ENCODE data around the gene DPP6. TPM values are rescaled to one million over a fixed set of nuclear protein-coding genes. Genes with fewer than 3 reads are reported as not detected.

DPP6 gene
- total and polyA plus RNA-seq, 2 of the 8 experiments (the other 6 are each of a cell fraction or from before 2014, with no cell fraction given) = 4.7 to 6.8 TPM

DNA sequence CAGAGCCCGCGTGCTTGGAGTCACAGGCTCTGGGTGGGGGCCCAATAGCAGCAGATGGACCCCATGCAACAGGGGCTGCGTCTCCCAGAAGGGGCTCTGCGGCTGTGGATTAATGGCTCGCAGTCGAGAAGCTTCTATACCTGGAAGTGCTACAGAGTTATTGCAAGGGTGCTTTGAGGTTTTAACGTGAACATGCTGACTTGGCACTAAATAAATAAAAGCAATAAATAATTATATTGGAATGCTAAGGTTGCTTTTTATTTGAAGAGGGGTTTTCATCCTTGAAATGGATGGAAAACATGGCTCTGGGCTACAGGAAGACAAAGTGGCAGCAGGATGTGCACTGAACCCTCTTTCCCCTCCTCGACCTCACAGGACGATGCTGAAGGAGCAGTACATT is 828.3 kb downstream of the DPP6 start:
- Histone ChIP-seq H3K14ac (ENCODE audit: insufficient read length) (no peak overlapping the region), H3K23ac (ENCODE audit: insufficient read length) (no peak overlapping the region), H3K23me2 (ENCODE audit: low read depth, low read length) (peaks cover 17% of the 10 kb centered on the region; the same call in 1 of the 2 replicates), H3K4me2 (ENCODE audit: insufficient read depth in 1 of 2, low read depth in 2 of 2, low read length in 2 of 2) (no peak overlapping the region), H3K27me3 (replicated peaks in 1 of 4; ENCODE audit: control insufficient read depth in 3 of 4, extremely low read depth in 1 of 4, insufficient read depth in 3 of 4, low read length in 3 of 4) (no peaks in the 10 kb centered on the region), H3K79me1 (ENCODE audit: low read depth, low read length) (no peaks in the 10 kb centered on the region; the same call in 1 of the 2 replicates), H3K9ac (replicated peaks in 1 of 4; ENCODE audit: extremely low read depth in 1 of 4, low read depth in 3 of 4, low read length in 3 of 4) (no peak overlapping the region), H2BK15ac (ENCODE audit: low read length) (no peak overlapping the region), H2BK20ac (ENCODE audit: low read length) (no peak overlapping the region), H2BK120ac (replicated peaks; ENCODE audit: low read depth, low read length) (no peak overlapping the region), H4K20me1 (replicated peaks in 1 of 2; ENCODE audit: control insufficient read depth in 1 of 2, insufficient read depth in 2 of 2, low read length in 2 of 2) (peaks cover 0 to 11% of the 10 kb centered on the region in 2 experiments), H3K27ac (ENCODE audit: low read depth, low read length) (no peak overlapping the region), H3K4me3 (ENCODE audit: extremely low read depth in 1 of 4, insufficient read depth in 2 of 4, low read depth in 3 of 4, low read length in 4 of 4) (no peak overlapping the region), H3K56ac (replicated peaks; ENCODE audit: insufficient read length, low read depth, low read length) (no peak overlapping the region), H3K79me2 (ENCODE audit: control insufficient read depth in 1 of 2, insufficient read depth in 2 of 2, low read length in 2 of 2) (no peaks in the 10 kb centered on the region; a peak in 1 of 4 replicates), H2AK5ac (ENCODE audit: low read depth, low read length) (no peak overlapping the region), H3K4ac (replicated peaks; ENCODE audit: insufficient read length, low read depth, low read length) (no peak overlapping the region), H3K18ac (ENCODE audit: extremely low read depth, low read length) (no peak overlapping the region), H3K36me3 (ENCODE audit: control insufficient read depth in 2 of 4, insufficient read depth in 4 of 4, low read length in 3 of 4) (peaks cover 0 to 4% (median 0%) of the 10 kb centered on the region in 4 experiments; a peak in 2 of 8 replicates), H3K9me3 (ENCODE audit: insufficient read depth in 2 of 2, low read depth in 1 of 2, low read length in 1 of 2) (peaks cover 0 to 22% of the 10 kb centered on the region in 2 experiments; a peak in 1 of 4 replicates), H3K4me1 (replicated peaks in 1 of 4; ENCODE audit: control insufficient read depth in 3 of 4, insufficient read depth in 4 of 4, low read length in 3 of 4) (no peaks in the 10 kb centered on the region), H4K5ac (ENCODE audit: insufficient read length, low read depth, low read length) (no peak overlapping the region), H4K91ac (replicated peaks; ENCODE audit: insufficient read length, low read length) (no peak overlapping the region), H2BK12ac (ENCODE audit: low read depth, low read length) (no peak overlapping the region), H4K8ac (ENCODE audit: extremely low read depth, insufficient read depth, low read length) (no peak overlapping the region; the same call in 1 of the 2 replicates), H2BK5ac (ENCODE audit: low read depth, low read length) (no peak overlapping the region), H2AFZ (ENCODE audit: low read length) (no peak overlapping the region)
- ChIA-PET POLR2A (ENCODE audit: partially characterized antibody) (interaction anchor here (1.6 kb wide), 1 partner anchor 12 kb away, joined by 4 read pairs; no protein-coding TSS in a partner anchor), CTCF (ENCODE audit: partially characterized antibody) (interaction anchor here (0.6 to 1.3 kb wide), 3 partner anchors 10 to 73 kb away, joined by 3 to 4 read pairs (median 3); no protein-coding TSS in a partner anchor)
- FAIRE-seq = no peak
- TF ChIP-seq SP4 (IDR thresholded peaks at IDR 0.05; ENCODE audit: low read length) (no peak), MAFK (IDR thresholded peaks at IDR 0.05; ENCODE audit: low read depth, low read length) (0 out of 2 replicates have a peak, but pooled peaks have one; percentile 40)
- WGBS, 2 experiments (ENCODE audit: extremely low coverage in 1 of 2, insufficient coverage in 1 of 2, insufficient read length in 1 of 2, insufficient replicate concordance in 2 of 2, low coverage in 1 of 2, low lambda C conversion rate in 2 of 2, missing lambda C conversion rate in 1 of 2) = 84% methylated on average over 9 of the region's 9 CpGs; no CpG with 5 or more reads in 1 of the 2 experiments
- DNase-seq (ENCODE audit: low read depth in 1 of 2, low spot score in 2 of 2) = no peak
